ENCODE results near the gene TNP1. TPM values are rescaled to one million over a fixed set of nuclear protein-coding genes. Genes with fewer than 3 reads are reported as not detected.

Gene TNP1
- total RNA-seq, 4 donors from 2014 or later = not detected

GRCh38 chr2:216839688-216840087 is 20.2 kb downstream of the TNP1 start:
- in situ Hi-C loops (cut with MboI; ENCODE audit: low sequenced_read_pairs in 4 of 4) (loop anchor here in 1 of 4 donors (25.0 kb wide), 1 partner anchor 673 kb away; no protein-coding TSS in a partner anchor), intact Hi-C loops (cut with DNase I; ENCODE audit: low total_unique reads) (no loop called here)
- H3K27ac ChIP-seq = no peak overlapping the region
- ATAC-seq (no peak), DNase-seq (no peak)
- no peaks in the 10 kb centered on the region for H3K36me3 ChIP-seq
- H3K4me3 ChIP-seq = no peak overlapping the region
- H3K4me1 ChIP-seq = peaks cover 4 to 8% of the 10 kb centered on the region in 2 donors
- H3K9me3 ChIP-seq = no peaks in the 10 kb centered on the region
- no peaks in the 10 kb centered on the region for H3K27me3 ChIP-seq
- TF ChIP-seq CTCF (IDR thresholded peaks at IDR 0.05 in 4 of 5, conservative IDR thresholded peaks at IDR 0.05 in 1 of 5) = no peak
- no peak for TF ChIP-seq POLR2A (IDR thresholded peaks at IDR 0.05)

- no peaks in the 10 kb centered on the region for H3K9me3 ChIP-seq
- DNase-seq (no peak), ATAC-seq (no peak)
- peaks cover 4 to 9% of the 10 kb centered on the region in 2 donors for H3K4me1 ChIP-seq
- intact Hi-C loops (cut with DNase I; ENCODE audit: low total_unique reads) (no loop called here), in situ Hi-C loops (cut with MboI; ENCODE audit: low sequenced_read_pairs in 4 of 4) (loop anchor here in 1 of 4 donors (25.0 kb wide), 1 partner anchor 674 kb away; no protein-coding TSS in a partner anchor)
- H3K27ac ChIP-seq = peak overlapping the region in 1 of 4 donors; percentile 34
- TF ChIP-seq POLR2A (IDR thresholded peaks at IDR 0.05) = no peak
- TF ChIP-seq CTCF (IDR thresholded peaks at IDR 0.05 in 4 of 5, conservative IDR thresholded peaks at IDR 0.05 in 1 of 5) = no peak
- H3K4me3 ChIP-seq = no peak overlapping the region
- H3K27me3 ChIP-seq = no peaks in the 10 kb centered on the region
- no peaks in the 10 kb centered on the region for H3K36me3 ChIP-seq
Observed at GRCh38 chr2:216838151-216838550, 21.7 kb downstream of the TNP1 start.

GRCh38 chr2:216837740-216838139 is 22.1 kb downstream of the TNP1 start:
- Histone ChIP-seq H3K27ac (peak overlapping the region in 1 of 4 donors; percentile 34), H3K4me3 (no peak overlapping the region), H3K36me3 (no peaks in the 10 kb centered on the region), H3K27me3 (no peaks in the 10 kb centered on the region), H3K9me3 (no peaks in the 10 kb centered on the region), H3K4me1 (peaks cover 1 to 10% of the 10 kb centered on the region in 2 donors)
- DNase-seq (no peak), ATAC-seq (no peak)
- intact Hi-C loops (cut with DNase I; ENCODE audit: low total_unique reads) = no loop called here
- TF ChIP-seq POLR2A (IDR thresholded peaks at IDR 0.05) (no peak), CTCF (IDR thresholded peaks at IDR 0.05 in 4 of 5, conservative IDR thresholded peaks at IDR 0.05 in 1 of 5) (no peak)
- in situ Hi-C loops (cut with MboI; ENCODE audit: low sequenced_read_pairs in 4 of 4) = loop anchor here in 1 of 4 donors (25.0 kb wide), 1 partner anchor 675 kb away; no protein-coding TSS in a partner anchor

- intact Hi-C loops (cut with DNase I; ENCODE audit: low total_unique reads) (no loop called here), in situ Hi-C loops (cut with MboI; ENCODE audit: low sequenced_read_pairs in 4 of 4) (loop anchor here in 1 of 4 donors (25.0 kb wide), 1 partner anchor 679 kb away; no protein-coding TSS in a partner anchor)
- no peak overlapping the region for H3K4me3 ChIP-seq
- peak overlapping the region in 1 of 4 donors; percentile 12 for H3K27ac ChIP-seq
- H3K4me1 ChIP-seq = peaks cover 27 to 28% of the 10 kb centered on the region in 2 donors
- TF ChIP-seq POLR2A (IDR thresholded peaks at IDR 0.05) (no peak), CTCF (IDR thresholded peaks at IDR 0.05 in 4 of 5, conservative IDR thresholded peaks at IDR 0.05 in 1 of 5) (no peak)
- H3K27me3 ChIP-seq = no peaks in the 10 kb centered on the region
- H3K9me3 ChIP-seq = no peaks in the 10 kb centered on the region
- ATAC-seq (no peak), DNase-seq (peak in 1 of 2 donors; percentile 31)
- H3K36me3 ChIP-seq = no peaks in the 10 kb centered on the region
Observed at GRCh38 chr2:216833061-216833460, 26.8 kb downstream of the TNP1 start.

- H3K36me3 ChIP-seq = no peaks in the 10 kb centered on the region
- TF ChIP-seq CTCF (IDR thresholded peaks at IDR 0.05 in 4 of 5, conservative IDR thresholded peaks at IDR 0.05 in 1 of 5) = no peak
- TF ChIP-seq POLR2A (IDR thresholded peaks at IDR 0.05) = no peak
- H3K4me1 ChIP-seq = peaks cover 41 to 42% of the 10 kb centered on the region in 2 donors
- no peaks in the 10 kb centered on the region for H3K9me3 ChIP-seq
- intact Hi-C loops (cut with DNase I; ENCODE audit: low total_unique reads) (no loop called here), in situ Hi-C loops (cut with MboI; ENCODE audit: low sequenced_read_pairs in 4 of 4) (loop anchor here in 1 of 4 donors (25.0 kb wide), 1 partner anchor 682 kb away; no protein-coding TSS in a partner anchor)
- DNase-seq (no peak), ATAC-seq (no peak)
- no peaks in the 10 kb centered on the region for H3K27me3 ChIP-seq
- no peak overlapping the region for H3K4me3 ChIP-seq
- H3K27ac ChIP-seq = peak overlapping the region in 1 of 4 donors; percentile 55
Observed at GRCh38 chr2:216830346-216830745, 29.5 kb downstream of the TNP1 start.
